Smooth muscle cell (in vitro differentiated cells): Measurements from ENCODE around the gene STK32C. TPM values are rescaled to one million over a fixed set of nuclear protein-coding genes. Genes with fewer than 3 reads are reported as not detected.

ENCODE experiments used
- DNase-seq: peaks from one replicate; lab custom pipeline; 2025; ENCODE audit not compliant: unreplicated experiment; lab: John Stamatoyannopoulos, UW
- H2AFZ ChIP-seq: fragments of 200-600 bp; sonication (generic); 2 replicates; pipeline ENCODE4 v1.6.0; 2016; ENCODE audit warnings: antibody characterized with exemption, low read depth, mild to moderate bottlenecking
- H3F3A ChIP-seq: fragments of 200-600 bp; sonication (generic); 2 replicates; pipeline ENCODE4 v1.6.0; 2017; ENCODE audit warnings: antibody characterized with exemption, low read depth
- H3K27ac ChIP-seq: fragments of 200-600 bp; sonication (generic); 2 replicates; pipeline ENCODE4 v1.5.1; 2016; ENCODE audit warnings: low read depth, mild to moderate bottlenecking
- H3K27me3 ChIP-seq: fragments of 200-600 bp; sonication (generic); 2 replicates; pipeline ENCODE4 v1.6.1; 2016; ENCODE audit warnings: low read depth, mild to moderate bottlenecking
- H3K36me3 ChIP-seq: fragments of 200-600 bp; sonication (generic); 2 replicates; pipeline ENCODE4 v1.5.1; 2016; ENCODE audit warnings: low read depth
- H3K4me1 ChIP-seq: fragments of 200-600 bp; sonication (generic); 2 replicates; pipeline ENCODE4 v1.5.1; 2016; ENCODE audit warnings: low read depth
- H3K4me2 ChIP-seq: fragments of 200-600 bp; sonication (generic); 2 replicates; pipeline ENCODE4 v1.6.0; 2016; ENCODE audit warnings: mild to moderate bottlenecking
- H3K4me3 ChIP-seq: fragments of 200-600 bp; sonication (generic); 2 replicates; pipeline ENCODE4 v1.5.1; 2016; ENCODE audit warnings: mild to moderate bottlenecking
- H3K79me2 ChIP-seq: fragments of 200-600 bp; sonication (generic); 2 replicates; pipeline ENCODE4 v1.6.0; 2016; ENCODE audit warnings: low read depth, mild to moderate bottlenecking
- H3K9ac ChIP-seq: fragments of 200-600 bp; sonication (generic); 2 replicates; pipeline ENCODE4 v1.6.0; 2016; ENCODE audit warnings: low read depth
- H3K9me3 ChIP-seq: fragments of 200-600 bp; sonication (generic); replicated peaks from 2 replicates; pipeline ENCODE4 v1.5.1; 2016; ENCODE audit warnings: low read depth
- H4K20me1 ChIP-seq: fragments of 200-600 bp; sonication (generic); 2 replicates; pipeline ENCODE4 v1.6.0; 2016; ENCODE audit warnings: low read depth
- CTCF ChIP-seq: fragments of 200-600 bp; sonication (generic); IDR thresholded peaks from 2 replicates; pipeline ENCODE4 v1.5.1; 2017; ENCODE audit warnings: borderline replicate concordance, mild to moderate bottlenecking, antibody characterized with exemption; ENCODE audit not compliant: insufficient read depth, poor library complexity, severe bottlenecking
- WGBS: methylation state at CpG from one replicate; pipeline ENCODE4 v1.1.7; 2016; ENCODE audit warnings: low lambda C conversion rate; 5-methylcytosine and 5-hydroxymethylcytosine counted together
- polyA plus RNA-seq: library from polyadenylated mRNA; unstranded; fragments of >200 nt; fragmentation: Nextera tagmentation; extraction: Ambion mirVana; gene quantifications from 2 replicates; pipeline ENCODE4 v1.2.1, GENCODE V29; 2016
- total RNA-seq: library from RNA; depleted of rRNA; stranded (reverse); fragments of >200 nt; gene quantifications from 2 replicates; pipeline ENCODE4 v1.2.3, GENCODE V29; 2014

The STK32C gene
- total and polyA plus RNA-seq, 2 experiments from 2014 or later, result 2.3 to 13.2 TPM

GRCh38 chr10:132185601-132186487 lies 121.9 kb downstream of the STK32C start:
- Histone ChIP-seq H3K4me3 (peak overlapping the region; percentile 42), H3K27ac (no peak overlapping the region), H3K9ac (no peak overlapping the region), H3K27me3 (peaks cover 81% of the 10 kb centered on the region), H3K4me1 (peaks cover 14% of the 10 kb centered on the region), H4K20me1 (peaks cover 41% of the 10 kb centered on the region), H3K36me3 (no peaks in the 10 kb centered on the region), H3F3A (no peaks in the 10 kb centered on the region), H2AFZ (no peak overlapping the region), H3K4me2 (peak overlapping the region; percentile 83), H3K79me2 (no peaks in the 10 kb centered on the region), H3K9me3 (no peaks in the 10 kb centered on the region)
- WGBS, result 9% methylated on average over 57 of the region's 99 CpGs
- TF ChIP-seq CTCF, result no peak
- peak; percentile 16 for DNase-seq

GRCh38 chr10:132184816-132185593 lies 122.7 kb downstream of the STK32C start:
- peaks cover 33% of the 10 kb centered on the region for H4K20me1 ChIP-seq
- no peak overlapping the region for H2AFZ ChIP-seq
- no peaks in the 10 kb centered on the region for H3F3A ChIP-seq
- no peak overlapping the region for H3K27ac ChIP-seq
- H3K4me3 ChIP-seq, result no peak overlapping the region
- no peaks in the 10 kb centered on the region for H3K79me2 ChIP-seq
- no peaks in the 10 kb centered on the region for H3K36me3 ChIP-seq
- H3K9ac ChIP-seq, result no peak overlapping the region
- no peak for DNase-seq
- H3K27me3 ChIP-seq, result peaks cover 81% of the 10 kb centered on the region
- 48% methylated on average over 35 of the region's 35 CpGs for WGBS
- peaks cover 14% of the 10 kb centered on the region for H3K4me1 ChIP-seq
- H3K9me3 ChIP-seq, result no peaks in the 10 kb centered on the region
- H3K4me2 ChIP-seq, result no peak overlapping the region
- no peak for TF ChIP-seq CTCF

DNA sequence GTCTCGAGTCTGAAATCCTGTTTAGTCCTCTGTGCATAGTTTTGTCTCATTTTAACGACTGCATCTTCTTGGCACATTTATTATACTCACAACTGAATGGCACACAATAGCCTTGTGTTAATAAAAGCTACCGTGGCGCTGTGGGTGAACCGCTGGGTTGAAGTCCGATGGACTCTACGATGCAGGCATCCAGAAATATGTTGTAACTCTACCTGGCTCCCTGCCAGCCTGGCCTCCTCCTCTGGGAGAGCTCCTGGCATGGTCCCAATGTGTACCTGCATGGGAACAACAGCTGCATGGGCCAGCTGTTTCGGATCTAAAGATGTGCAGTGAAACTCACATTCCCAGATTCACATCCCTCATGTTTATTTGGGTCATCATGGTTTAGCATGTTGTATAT lies 124.7 kb downstream of the STK32C start:
- H3K36me3 ChIP-seq, result no peaks in the 10 kb centered on the region
- H3K4me1 ChIP-seq, result peaks cover 12% of the 10 kb centered on the region
- H4K20me1 ChIP-seq, result peaks cover 14% of the 10 kb centered on the region
- H3K4me2 ChIP-seq, result no peak overlapping the region
- peaks cover 71% of the 10 kb centered on the region for H3K27me3 ChIP-seq
- no peak for TF ChIP-seq CTCF
- no peak overlapping the region for H2AFZ ChIP-seq
- no peaks in the 10 kb centered on the region for H3F3A ChIP-seq
- H3K9me3 ChIP-seq, result no peaks in the 10 kb centered on the region
- no peak for DNase-seq
- no peaks in the 10 kb centered on the region for H3K79me2 ChIP-seq
- H3K4me3 ChIP-seq, result no peak overlapping the region
- no peak overlapping the region for H3K27ac ChIP-seq
- no peak overlapping the region for H3K9ac ChIP-seq
- WGBS, result 80% methylated on average over 8 of the region's 8 CpGs
